HG02840 (cell line): Measurements from ENCODE around the gene RERE.

ENCODE experiments used
- ATAC-seq: cut with Tn5 transposase; IDR thresholded peaks from one replicate; pipeline ENCODE4 v1.9.1; 2021; ENCODE audit warnings: mild to moderate bottlenecking, moderate library complexity, moderate number of reproducible peaks; ENCODE audit not compliant: unreplicated experiment, low FRiP score

RERE gene

DNA sequence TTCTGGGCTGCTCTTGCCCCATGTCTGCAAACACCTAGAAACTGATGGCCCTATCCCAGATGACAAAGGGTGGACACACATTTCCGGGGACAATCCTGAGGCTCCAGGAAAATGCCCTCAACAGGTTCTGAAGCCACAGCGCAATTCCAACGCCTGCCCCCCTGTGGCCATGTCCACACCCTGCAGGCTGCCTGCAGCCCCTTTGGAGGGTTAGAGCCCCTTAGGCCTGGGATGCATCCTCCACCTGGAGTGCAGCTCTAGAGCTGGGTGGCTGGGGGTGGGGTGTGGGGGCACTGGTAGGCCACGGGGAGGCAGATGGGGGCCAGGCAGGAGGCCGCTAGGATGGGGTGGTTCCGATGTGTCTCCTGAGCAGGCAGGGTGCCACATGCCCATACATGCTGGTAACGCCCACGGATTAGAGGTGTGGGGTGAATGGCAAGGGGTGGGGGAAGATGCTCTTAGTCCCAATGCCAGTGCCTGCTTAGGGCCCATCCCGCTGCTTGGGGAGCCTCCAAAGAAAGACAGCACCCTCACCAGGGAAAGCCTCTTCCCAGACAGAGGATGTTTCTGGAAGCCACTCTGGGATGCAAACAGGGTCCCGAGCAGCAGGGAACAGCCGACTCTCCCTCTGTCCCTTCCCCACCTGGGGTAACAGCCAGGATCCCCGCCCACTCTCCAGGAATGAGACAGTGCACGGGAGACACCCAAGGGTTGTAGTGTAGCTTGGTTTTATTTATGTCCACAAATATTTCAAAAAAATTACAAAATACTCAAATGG, 465.6 kb downstream of the RERE start:
- no peak for ATAC-seq

DNA sequence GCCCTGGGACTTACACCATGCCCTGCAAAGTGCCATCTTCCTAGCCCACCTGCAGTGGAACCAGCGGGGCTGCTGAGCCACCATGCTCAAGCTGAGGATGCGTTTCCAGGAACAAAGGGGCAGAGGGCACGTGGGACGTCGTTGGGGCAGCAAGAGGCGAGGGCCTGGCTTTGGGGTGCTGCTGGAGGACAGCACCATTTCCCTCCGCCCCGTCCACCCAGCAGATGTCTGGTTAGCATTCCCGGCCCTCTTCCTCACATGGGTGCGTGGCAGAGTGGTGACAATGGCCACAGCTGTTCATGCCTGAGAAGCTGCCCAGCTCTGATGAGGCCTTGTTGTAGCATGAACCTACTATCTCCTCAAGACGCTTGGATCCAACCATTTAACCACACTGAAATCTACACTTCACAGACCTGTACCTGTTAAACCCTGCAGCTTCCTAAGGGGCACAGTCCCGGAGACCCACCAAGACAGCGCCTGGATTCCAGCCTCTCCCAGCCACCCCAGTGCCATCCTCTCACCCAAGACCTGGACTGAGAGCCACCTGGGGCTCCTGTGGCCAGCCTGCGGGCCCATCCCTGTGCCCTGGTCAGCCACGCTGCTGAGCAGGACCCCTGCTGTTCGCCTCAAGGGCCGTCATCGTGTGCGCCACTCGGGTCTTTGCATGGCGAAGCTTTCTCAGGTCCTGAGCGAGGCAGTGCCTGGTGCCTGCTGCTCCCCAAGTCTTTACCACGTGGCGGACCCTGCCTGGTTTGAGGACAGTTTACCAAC, 466.3 kb downstream of the RERE start:
- ATAC-seq = no peak

DNA sequence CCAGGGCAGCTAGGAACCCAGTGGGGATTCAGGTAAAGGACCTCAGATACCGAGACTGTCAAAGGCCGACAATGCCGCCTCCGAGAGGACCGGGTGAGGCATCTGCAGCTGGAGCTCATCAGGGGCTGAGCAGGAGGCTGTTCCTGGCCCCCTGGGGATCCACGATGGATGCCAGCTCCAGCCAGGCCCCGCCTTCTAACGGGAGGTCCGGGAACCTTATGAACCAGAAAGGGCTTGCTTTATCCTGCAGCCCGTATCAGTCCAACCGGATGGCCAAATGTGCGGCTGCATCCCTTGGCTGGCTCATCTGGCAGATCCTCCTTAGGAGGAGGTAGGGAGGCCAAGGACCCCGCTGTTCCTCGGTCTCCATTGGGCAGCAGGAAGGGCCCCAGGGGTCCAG, 467.5 kb downstream of the RERE start:
- ATAC-seq = no peak

DNA sequence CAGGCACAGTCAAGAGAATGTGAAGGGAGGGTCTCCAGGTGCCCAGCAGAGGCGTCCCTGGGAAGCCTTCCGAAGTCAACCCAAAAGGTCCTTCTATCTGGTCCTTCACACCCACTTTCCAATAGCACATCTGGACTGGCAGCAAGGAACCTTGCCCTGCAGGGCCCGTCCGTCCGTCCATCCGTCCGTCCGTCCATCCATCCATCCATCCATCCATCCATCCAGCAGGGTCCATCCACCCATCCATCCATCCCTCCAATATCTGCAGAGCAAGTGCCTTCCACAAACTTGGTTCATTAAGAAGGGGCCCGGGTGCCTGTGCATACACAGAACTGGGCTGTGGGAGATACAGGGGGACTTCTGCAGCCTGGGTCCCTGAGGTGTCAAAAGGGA, 468.0 kb downstream of the RERE start:
- no peak for ATAC-seq

DNA sequence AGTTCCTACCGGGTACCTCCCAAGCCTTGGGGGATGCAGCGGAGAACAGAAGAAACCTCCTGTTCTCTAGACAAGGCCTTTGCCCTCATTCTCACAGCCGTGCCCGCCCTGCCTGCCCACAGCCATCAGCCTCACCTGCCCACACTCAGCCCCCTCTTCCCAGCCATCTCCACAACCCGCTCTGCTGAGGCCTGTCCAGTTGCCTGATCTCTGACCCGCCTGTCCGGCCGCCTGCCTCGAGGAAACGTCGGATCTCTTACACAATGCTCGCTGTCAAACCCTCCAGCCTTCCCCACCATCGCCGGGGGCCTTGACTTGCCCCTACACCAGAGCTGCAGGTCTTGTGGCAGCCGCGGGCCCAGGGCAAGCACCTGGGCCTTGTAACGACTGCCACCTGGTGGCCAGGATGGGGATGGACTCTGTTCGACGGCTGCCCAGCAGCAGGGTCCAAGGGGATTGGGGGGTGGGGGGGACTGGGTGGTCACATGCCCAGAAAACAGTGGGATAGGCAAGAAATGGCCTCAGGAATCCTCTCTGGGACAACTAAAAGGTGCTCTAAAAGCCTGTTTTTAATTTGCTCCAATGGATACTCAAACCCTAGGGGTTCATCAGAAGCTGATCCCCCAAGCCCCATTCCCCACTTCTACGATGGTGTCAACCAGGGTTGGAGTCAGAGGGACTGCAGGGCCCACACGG, 468.5 kb downstream of the RERE start:
- no peak for ATAC-seq

DNA sequence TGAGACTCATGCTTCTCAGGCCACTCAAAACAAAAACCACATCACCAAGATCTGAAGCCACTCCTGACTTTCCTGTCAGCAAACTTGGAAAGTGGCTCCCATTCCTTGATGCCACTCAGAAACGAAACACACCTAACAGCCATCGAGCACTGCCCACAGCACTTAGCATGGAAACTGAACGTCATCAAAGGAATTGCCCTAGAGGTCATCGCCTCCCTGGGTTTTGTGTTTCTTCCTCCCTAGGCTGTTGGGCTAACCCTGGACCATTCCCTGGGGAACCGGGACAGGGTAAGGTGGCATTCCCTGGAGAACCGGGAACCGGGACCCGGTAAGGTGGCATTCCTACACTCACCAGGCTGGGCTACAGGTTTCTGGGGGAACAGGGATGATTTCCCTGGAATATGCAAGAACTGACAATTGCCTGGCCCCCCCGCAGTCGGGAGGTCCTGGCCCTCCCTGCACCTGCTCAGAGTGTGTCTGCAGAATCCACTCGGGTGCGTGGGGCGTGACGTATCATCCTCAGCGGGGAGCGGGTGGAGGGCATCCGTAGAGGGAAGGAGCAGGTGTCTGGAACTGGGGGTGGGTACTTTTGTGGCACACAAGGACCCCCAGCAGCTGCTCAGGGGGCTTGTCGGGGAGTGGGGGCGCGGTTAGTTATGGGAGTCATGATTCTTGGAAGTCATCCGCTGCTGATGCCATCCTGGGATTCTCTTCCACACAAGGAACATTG, 469.2 kb downstream of the RERE start:
- ATAC-seq = no peak

DNA sequence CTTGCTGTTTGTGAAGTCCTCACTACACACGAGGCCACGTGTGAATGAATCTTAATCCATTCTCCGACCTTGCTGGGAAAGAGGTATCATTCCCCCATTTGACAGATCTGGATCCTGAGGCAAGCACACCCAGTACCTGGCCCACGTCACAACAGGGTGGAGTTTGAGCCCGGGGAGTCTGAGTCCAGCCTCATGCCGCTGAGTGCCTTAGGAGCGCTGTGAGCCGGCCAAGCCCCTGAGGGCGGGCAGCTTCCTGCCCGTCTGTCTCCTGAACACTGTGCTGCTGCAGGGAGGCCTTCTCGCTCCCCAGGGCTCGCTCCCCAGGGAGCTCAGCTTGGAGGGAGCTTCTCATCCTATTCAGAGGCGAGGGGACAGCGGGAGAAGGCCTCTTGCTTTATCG, 469.8 kb downstream of the RERE start:
- no peak for ATAC-seq

DNA sequence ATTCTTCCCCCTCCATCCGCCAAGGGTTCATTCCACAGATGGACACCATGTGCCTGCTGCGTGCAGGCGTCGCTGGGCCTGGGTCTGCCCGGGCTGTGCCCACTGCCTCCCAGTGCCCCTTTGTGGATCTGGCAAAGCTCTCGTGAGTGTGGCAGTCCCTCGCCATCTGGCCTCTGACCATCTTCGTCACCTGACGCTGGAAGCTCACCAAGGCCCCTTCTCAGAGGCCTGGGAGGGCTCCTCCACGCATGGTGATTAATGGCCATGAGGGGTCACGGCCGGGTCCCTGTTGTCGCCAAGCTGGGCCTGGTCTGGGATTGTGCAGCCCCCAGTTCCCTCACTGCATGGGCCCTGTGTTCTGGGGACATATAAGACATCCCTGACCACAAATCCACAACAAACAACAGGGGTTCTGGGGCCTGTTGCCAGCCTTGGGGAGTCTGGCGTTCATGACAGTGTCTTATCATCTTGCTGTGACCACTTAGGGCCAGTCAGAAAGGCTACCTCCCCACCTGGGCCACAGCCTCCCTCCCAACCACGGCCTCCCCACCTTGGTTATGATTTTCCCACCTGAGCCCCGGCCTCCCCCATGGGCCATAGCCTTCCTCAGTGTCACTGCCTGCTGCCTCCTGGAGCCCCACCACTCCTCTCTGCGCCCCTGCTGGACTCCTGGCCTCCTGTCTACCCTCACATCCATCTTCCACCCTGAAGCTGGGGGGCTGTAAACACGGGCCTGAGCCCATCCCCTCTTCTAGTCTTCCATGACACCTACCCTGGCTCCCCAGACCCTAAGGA, 471.6 kb downstream of the RERE start:
- ATAC-seq = no peak

DNA sequence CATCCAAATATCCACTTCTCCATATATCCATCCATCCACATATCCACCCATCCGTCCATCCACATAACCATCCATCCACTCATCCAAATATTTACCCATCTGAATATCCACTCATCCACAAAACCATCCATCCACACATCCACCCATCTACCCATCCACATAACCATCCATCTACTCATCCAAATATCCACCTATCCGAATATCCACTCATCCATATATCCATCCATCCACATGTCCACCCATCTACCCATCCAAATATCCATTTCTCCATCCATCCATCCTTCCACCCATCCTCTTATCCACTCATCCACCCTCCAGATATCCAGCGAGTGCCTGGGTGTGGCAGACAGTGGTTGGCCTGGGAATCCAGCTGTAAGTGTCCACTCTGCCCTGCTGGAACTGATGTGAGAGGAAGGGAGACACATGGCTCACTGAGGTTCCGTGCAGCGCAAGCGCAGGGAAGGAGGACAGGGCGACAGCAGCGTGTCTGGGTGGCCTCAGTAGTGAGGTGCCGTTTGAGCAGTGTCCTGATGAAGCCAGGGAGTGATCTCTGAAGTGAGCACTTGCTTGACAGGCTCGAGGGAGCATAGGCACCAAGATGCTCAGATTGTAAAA, 472.4 kb downstream of the RERE start:
- ATAC-seq = no peak

DNA sequence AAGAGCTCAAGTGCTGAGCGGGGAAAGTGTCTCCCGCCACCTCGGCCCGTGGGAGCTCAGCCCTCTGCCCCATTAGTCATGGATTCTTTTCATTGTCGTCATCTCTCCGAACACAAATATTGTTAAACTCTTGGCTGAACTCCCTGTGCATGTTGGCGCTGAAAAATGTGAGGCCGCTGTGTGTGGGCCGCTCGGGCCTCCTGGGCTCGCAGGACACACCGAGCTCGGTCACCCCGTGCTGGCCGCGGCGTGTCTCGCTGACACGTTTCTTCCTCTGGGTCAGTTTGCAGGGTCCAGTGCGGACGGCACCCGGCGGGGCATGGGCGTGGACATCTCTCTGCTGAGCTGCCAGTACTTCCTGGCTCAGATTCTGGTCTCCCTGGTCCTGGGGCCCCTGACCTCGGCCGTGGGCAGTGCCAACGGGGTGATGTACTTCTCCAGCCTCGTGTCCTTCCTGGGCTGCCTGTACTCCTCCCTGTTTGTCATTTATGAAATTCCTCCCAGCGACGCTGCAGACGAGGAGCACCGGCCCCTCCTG, 473.9 kb downstream of the RERE start:
- no peak for ATAC-seq

DNA sequence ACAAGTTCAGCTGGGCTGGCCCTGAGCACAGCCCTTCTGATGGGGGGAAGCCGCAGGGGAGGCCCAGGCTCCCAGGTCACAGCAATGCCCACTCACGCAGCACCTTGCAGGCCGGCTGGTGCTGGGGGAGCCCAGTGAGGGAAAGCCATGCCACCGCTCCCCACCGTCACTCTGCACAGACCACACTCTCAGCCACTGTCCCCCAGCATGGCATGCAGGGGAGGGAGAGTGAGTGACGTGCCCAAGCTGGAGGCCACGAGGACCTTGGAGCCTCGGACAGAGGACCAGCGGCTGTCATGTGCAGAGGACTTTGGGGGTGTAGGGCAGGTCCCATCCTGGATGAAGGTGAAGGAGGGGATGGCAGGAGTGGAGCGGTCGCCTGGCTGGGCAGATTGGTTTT, 474.4 kb downstream of the RERE start:
- no peak for ATAC-seq

DNA sequence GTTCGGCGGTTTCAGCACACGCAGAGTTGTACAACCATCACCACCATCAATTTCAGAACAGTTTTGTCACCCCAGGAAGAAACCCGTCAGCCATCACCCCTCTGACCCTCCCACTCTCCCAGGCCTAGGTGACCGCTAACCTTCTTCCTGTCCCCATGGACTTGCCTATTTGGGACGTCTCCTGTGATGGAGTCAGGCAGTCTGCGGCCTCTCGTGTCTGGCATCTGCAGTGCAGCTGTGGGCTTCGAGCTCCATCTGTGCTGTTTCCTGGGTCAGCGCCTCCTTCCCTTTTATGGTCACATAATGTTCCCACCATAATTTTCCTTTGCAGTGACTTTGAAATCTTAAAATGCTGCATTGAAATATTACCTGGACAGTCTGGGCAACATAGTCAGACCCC, 475.1 kb downstream of the RERE start:
- no peak for ATAC-seq

DNA sequence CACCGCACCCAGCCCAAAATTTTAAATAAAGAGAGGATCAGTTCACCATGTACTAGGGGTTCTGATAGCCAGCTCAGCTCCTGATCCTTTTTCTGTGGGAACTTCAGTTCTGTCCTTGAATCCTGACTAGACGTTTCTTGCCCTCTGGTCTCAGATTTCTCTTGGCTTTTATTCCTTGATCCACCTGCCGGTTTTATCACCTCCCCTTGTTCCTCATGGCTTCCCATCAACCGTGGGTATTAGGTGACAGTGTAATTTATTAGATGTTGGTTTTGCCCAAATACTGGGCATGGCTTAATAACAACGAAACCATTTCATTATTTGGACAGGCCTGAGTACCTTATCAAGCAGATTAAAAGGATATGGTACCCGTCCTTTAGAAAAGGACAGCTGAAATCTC, 477.0 kb downstream of the RERE start:
- no peak for ATAC-seq

DNA sequence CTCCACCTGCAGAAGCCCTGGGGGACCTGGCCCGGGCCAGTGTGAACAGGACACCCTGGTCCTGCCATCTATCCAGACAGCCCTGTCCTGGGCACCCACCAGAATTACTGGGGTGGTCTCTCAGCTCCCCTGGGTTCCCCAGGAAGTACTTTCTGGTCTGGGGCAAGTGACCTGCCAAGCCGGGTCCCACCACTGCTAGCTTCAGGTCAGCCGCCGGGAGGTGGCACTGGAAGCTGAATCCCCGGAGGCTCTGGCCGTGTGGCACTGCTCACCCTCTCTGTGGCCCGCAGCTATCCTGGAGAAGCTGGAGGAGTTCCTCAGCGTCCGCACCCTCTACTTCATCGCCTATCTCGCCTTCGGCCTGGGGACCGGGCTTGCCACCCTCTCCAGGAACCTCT, 478.2 kb downstream of the RERE start:
- ATAC-seq = no peak

DNA sequence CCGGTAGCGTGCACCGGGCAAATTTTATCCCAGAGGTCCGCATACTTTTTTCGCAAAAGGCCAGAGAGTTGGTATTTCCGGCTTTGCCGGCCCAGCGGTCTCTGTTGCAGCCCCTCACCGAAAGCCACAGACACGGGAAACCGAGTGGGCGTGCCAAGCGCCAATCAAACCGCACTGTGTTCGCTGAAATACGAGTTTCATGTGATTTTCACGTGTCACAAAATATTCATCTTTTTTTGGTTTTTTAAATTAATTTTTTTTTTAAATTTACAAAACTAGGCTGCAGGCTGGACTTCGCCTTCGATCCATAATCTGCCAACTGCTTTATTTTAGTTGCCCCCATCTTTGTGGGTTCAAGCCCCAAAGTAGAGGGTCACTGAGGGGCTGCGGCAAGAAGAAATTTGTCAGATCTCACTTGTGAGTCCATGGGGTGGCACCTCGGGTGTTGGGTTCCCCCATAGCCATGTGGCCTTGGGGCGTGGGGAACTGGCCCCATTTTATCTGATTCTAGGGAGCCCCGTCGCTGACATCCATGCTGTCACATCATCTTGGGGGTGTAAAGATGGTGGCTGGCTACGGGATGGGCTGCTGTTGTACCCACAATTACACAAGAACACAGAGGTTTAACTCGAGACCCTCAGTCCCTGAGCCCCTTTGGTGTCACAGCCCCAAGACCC, 478.8 kb downstream of the RERE start:
- no peak for ATAC-seq

DNA sequence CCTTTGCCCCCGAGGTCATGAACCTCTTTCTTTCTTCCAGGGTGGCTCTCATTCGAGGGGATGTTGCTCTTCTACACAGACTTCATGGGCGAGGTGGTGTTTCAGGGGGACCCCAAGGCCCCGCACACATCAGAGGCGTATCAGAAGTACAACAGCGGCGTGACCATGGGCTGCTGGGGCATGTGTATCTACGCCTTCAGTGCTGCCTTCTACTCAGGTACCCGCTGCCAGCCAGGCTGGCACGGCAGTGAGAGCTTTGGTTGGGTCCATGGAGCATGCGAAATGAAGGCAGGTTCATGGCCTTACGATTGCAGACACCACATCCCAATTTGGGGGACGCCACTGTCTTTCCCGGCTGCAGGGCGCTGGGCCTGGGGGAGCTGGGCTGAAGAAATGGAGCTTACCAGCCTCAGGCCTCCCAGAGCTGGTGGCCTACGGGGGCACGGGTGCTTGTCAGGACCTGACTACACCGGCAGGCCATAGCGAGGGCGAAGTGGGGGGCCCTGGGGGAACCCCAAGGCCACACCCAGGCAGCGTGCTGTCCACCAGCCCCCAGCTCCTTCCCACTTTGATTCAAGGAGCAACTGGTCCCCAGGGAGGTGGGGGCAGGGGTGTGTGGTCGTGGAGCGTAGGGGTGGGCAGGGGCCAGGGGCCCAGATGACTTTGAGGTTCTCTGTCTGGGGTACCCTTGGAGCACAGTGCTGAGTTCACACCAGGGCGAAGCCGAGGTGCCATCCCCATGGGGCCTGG, 479.5 kb downstream of the RERE start:
- no peak for ATAC-seq

DNA sequence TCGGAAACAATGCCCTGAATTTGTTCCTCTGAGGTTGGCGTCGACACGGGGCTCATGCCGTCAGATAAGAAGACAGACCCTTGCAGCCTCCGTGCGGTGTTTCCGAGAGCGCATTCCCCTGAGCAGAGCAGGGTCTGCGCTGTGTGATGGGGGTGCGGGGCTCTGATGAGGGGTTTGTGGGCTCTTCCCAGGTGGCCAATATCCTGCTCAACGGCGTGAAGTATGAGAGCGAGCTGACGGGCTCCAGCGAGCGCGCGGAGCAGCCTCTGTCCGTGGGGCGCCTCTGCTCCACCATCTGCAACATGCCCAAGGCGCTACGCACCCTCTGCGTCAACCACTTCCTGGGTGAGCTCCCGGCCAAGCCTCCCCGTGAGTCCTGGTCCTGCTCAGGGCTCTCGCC, 482.2 kb downstream of the RERE start:
- no peak for ATAC-seq
